Measurements from ENCODE around the gene CASP2. TPM values are rescaled to one million over a fixed set of nuclear protein-coding genes. Genes with fewer than 3 reads are reported as not detected.

CASP2 gene
- total and polyA plus RNA-seq, 2 of the 13 experiments (the other 11 are each of a cell fraction or from before 2014, with no cell fraction given): 10.2 to 13.7 TPM

- ChIA-PET POLR2A (no interaction called here), CTCF (ENCODE audit: low intra/inter-chr PET ratio, low total read pairs) (no interaction called here)
- Histone ChIP-seq H3K4me1 (ENCODE audit: insufficient read depth, low read length) (no peaks in the 10 kb centered on the region), H3K27me3 (ENCODE audit: control insufficient read depth in 1 of 2, insufficient read depth in 2 of 2, low read length in 2 of 2) (peaks cover 3 to 47% of the 10 kb centered on the region in 2 experiments; a peak in 4 of 5 replicates), H4K20me1 (ENCODE audit: insufficient read depth, low read length) (no peaks in the 10 kb centered on the region), H3K27ac (ENCODE audit: extremely low read length, insufficient read depth, low read length) (no peak overlapping the region), H3K9ac (ENCODE audit: insufficient read depth, low read depth, low read length) (no peak overlapping the region), H3K36me3 (replicated peaks in 1 of 2; ENCODE audit: control insufficient read depth in 1 of 2, insufficient read depth in 2 of 2, low read length in 2 of 2) (no peaks in the 10 kb centered on the region), H3K4me2 (ENCODE audit: low read depth, low read length) (no peak overlapping the region), H3K79me2 (ENCODE audit: insufficient read depth, low read length) (no peaks in the 10 kb centered on the region), H2AFZ (ENCODE audit: low read length) (no peak overlapping the region), H3K9me3 (ENCODE audit: low read length) (no peaks in the 10 kb centered on the region), H3K4me3 (replicated peaks in 1 of 3; ENCODE audit: insufficient read depth in 1 of 3, low read depth in 2 of 3, low read length in 3 of 3) (no peak overlapping the region)
- ATAC-seq: no peak
- TF ChIP-seq POLR2A (IDR thresholded peaks at IDR 0.05; ENCODE audit: insufficient read depth in 1 of 2, low read depth in 2 of 2, low read length in 2 of 2) (no peak), ZNF552 (CRISPR knock-in tag; IDR thresholded peaks at IDR 0.05; ENCODE audit: borderline replicate concordance) (no peak), ZSCAN25 (CRISPR knock-in tag; IDR thresholded peaks at IDR 0.05) (peak; percentile 69; the same call in 1 of the 2 replicates), ZBTB33 (CRISPR knock-in tag; IDR thresholded peaks at IDR 0.05) (peak; percentile 67; the same call in 1 of the 2 replicates)
- TF ChIP-seq, protein P1, sequence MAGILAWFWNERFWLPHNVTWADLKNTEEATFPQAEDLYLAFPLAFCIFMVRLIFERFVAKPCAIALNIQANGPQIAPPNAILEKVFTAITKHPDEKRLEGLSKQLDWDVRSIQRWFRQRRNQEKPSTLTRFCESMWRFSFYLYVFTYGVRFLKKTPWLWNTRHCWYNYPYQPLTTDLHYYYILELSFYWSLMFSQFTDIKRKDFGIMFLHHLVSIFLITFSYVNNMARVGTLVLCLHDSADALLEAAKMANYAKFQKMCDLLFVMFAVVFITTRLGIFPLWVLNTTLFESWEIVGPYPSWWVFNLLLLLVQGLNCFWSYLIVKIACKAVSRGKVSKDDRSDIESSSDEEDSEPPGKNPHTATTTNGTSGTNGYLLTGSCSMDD (CRISPR knock-in tag; IDR thresholded peaks at IDR 0.05): no peak
- BruUV-seq (replicated peaks): no TSS peak
- in situ Hi-C loops (cut with HindIII; ENCODE audit: extremely low pct_ligation_motif_present, low pct_unique_long_range_greater_than_20kb): no loop called here
- no peak for FAIRE-seq
- intact Hi-C loops (cut with micrococcal nuclease; ENCODE audit: unreplicated experiment): no loop called here
- DNase-seq (ENCODE audit: low spot score): no peak
- WGBS (ENCODE audit: low lambda C conversion rate): 40% methylated on average over 14 of the region's 16 CpGs
These were observed 67.6 kb downstream of the CASP2 start for GRCh38 chr7:143355450-143356385.
